ENCODE measurements around the gene PPP2R2D.

The PPP2R2D gene

GRCh38 chr10:131973160-131973951 lies 72.5 kb downstream of the PPP2R2D start:
- Mint-ChIP-seq H3K36me3 (peaks cover 100% of the 10 kb centered on the region), H3K4me1 (peaks cover 78% of the 10 kb centered on the region), H3K9me3 (no peaks in the 10 kb centered on the region), H3K4me3 (peak overlapping the region; percentile 67), H3K27ac (peak overlapping the region; percentile 85)
- ATAC-seq (peak; percentile 33), DNase-seq (ENCODE audit: low spot score in 2 of 2) (no peak)

GRCh38 chr10:131974034-131974817 lies 73.4 kb downstream of the PPP2R2D start:
- Mint-ChIP-seq H3K4me1 (peaks cover 87% of the 10 kb centered on the region), H3K9me3 (no peaks in the 10 kb centered on the region), H3K27ac (peak overlapping the region; percentile 85), H3K4me3 (peak overlapping the region; percentile 67), H3K36me3 (peaks cover 100% of the 10 kb centered on the region)
- DNase-seq (ENCODE audit: low spot score in 2 of 2), result no peak
- ATAC-seq, result no peak

- H3K36me3 Mint-ChIP-seq, result peaks cover 100% of the 10 kb centered on the region
- no peak for ATAC-seq
- H3K9me3 Mint-ChIP-seq, result no peaks in the 10 kb centered on the region
- peak overlapping the region; percentile 67 for H3K4me3 Mint-ChIP-seq
- peak overlapping the region; percentile 56 for H3K27ac Mint-ChIP-seq
- no peak for DNase-seq (ENCODE audit: low spot score in 2 of 2)
- H3K4me1 Mint-ChIP-seq, result peaks cover 95% of the 10 kb centered on the region
Measured at GRCh38 chr10:131975003-131975402, 74.2 kb downstream of the PPP2R2D start.

- no peaks in the 10 kb centered on the region for H3K9me3 Mint-ChIP-seq
- ATAC-seq (no peak), DNase-seq (ENCODE audit: low spot score in 2 of 2) (no peak)
- peak overlapping the region; percentile 56 for H3K27ac Mint-ChIP-seq
- no peak overlapping the region for H3K4me3 Mint-ChIP-seq
- H3K36me3 Mint-ChIP-seq, result peaks cover 100% of the 10 kb centered on the region
- H3K4me1 Mint-ChIP-seq, result peaks cover 90% of the 10 kb centered on the region
Measured at GRCh38 chr10:131975796-131976195, 75.0 kb downstream of the PPP2R2D start.

GRCh38 chr10:131977323-131978096 lies 76.7 kb downstream of the PPP2R2D start:
- no peak overlapping the region for H3K27ac Mint-ChIP-seq
- peaks cover 78% of the 10 kb centered on the region for H3K4me1 Mint-ChIP-seq
- ATAC-seq (no peak), DNase-seq (ENCODE audit: low spot score in 2 of 2) (no peak)
- peaks cover 96% of the 10 kb centered on the region for H3K36me3 Mint-ChIP-seq
- no peaks in the 10 kb centered on the region for H3K9me3 Mint-ChIP-seq
- peak overlapping the region; percentile 74 for H3K4me3 Mint-ChIP-seq

GRCh38 chr10:131978366-131978765 lies 77.6 kb downstream of the PPP2R2D start:
- Mint-ChIP-seq H3K4me1 (peaks cover 69% of the 10 kb centered on the region), H3K27ac (no peak overlapping the region), H3K4me3 (peak overlapping the region; percentile 74), H3K36me3 (peaks cover 94% of the 10 kb centered on the region), H3K9me3 (no peaks in the 10 kb centered on the region)
- DNase-seq (ENCODE audit: low spot score in 2 of 2), result no peak
- ATAC-seq, result no peak

- ATAC-seq, result no peak
- Mint-ChIP-seq H3K36me3 (peaks cover 91% of the 10 kb centered on the region), H3K4me3 (peak overlapping the region; percentile 74), H3K9me3 (no peaks in the 10 kb centered on the region), H3K4me1 (peaks cover 64% of the 10 kb centered on the region), H3K27ac (peak overlapping the region; percentile 79)
- DNase-seq (ENCODE audit: low spot score in 2 of 2), result no peak
Measured at GRCh38 chr10:131978851-131979250, 78.0 kb downstream of the PPP2R2D start.

GRCh38 chr10:131979336-131979735 lies 78.5 kb downstream of the PPP2R2D start:
- H3K9me3 Mint-ChIP-seq, result no peaks in the 10 kb centered on the region
- no peak for DNase-seq (ENCODE audit: low spot score in 2 of 2)
- H3K27ac Mint-ChIP-seq, result peak overlapping the region; percentile 79

GRCh38 chr10:131979821-131980270 lies 79.0 kb downstream of the PPP2R2D start:
- no peak for ATAC-seq
- Mint-ChIP-seq H3K36me3 (peaks cover 81% of the 10 kb centered on the region), H3K27ac (peak overlapping the region; percentile 79)

More at GRCh38 chr10:131979336-131979735, 78.5 kb downstream of the PPP2R2D start:
- no peak for ATAC-seq
- Mint-ChIP-seq H3K36me3 (peaks cover 86% of the 10 kb centered on the region), H3K4me3 (peak overlapping the region; percentile 74), H3K4me1 (peaks cover 59% of the 10 kb centered on the region)

GRCh38 chr10:131980321-131980720 lies 79.5 kb downstream of the PPP2R2D start:
- peaks cover 76% of the 10 kb centered on the region for H3K36me3 Mint-ChIP-seq
- peak overlapping the region; percentile 79 for H3K27ac Mint-ChIP-seq
- DNase-seq (ENCODE audit: low spot score in 2 of 2), result no peak
- no peaks in the 10 kb centered on the region for H3K9me3 Mint-ChIP-seq
- peak overlapping the region; percentile 74 for H3K4me3 Mint-ChIP-seq
- peaks cover 49% of the 10 kb centered on the region for H3K4me1 Mint-ChIP-seq
- ATAC-seq, result no peak

More at GRCh38 chr10:131979821-131980270, 79.0 kb downstream of the PPP2R2D start:
- Mint-ChIP-seq H3K4me3 (peak overlapping the region; percentile 74), H3K4me1 (peaks cover 54% of the 10 kb centered on the region), H3K9me3 (no peaks in the 10 kb centered on the region)
- no peak for DNase-seq (ENCODE audit: low spot score in 2 of 2)

- ATAC-seq (no peak), DNase-seq (ENCODE audit: low spot score in 2 of 2) (no peak)
- Mint-ChIP-seq H3K9me3 (no peaks in the 10 kb centered on the region), H3K4me3 (peak overlapping the region; percentile 74), H3K4me1 (peaks cover 44% of the 10 kb centered on the region), H3K27ac (peak overlapping the region; percentile 85), H3K36me3 (peaks cover 71% of the 10 kb centered on the region)
Measured at GRCh38 chr10:131980761-131981428, 80.1 kb downstream of the PPP2R2D start.

GRCh38 chr10:131981429-131982184 lies 80.8 kb downstream of the PPP2R2D start, which contains the start of gene BNIP3:
Gene BNIP3, minus strand, starts transcription at chr10:131981923. Its CDS starts 117 bp downstream, at chr10:131981806.
- peak within 1 kb of the TSS; percentile 74 for H3K4me3 Mint-ChIP-seq
- DNase-seq (ENCODE audit: low spot score in 2 of 2) (peak; percentile 92 to 93), ATAC-seq (peak; percentile 91)
- no peaks in the 10 kb centered on the region for H3K9me3 Mint-ChIP-seq
- peak within 1 kb of the TSS; percentile 85 for H3K27ac Mint-ChIP-seq
- peaks cover 64% of the 10 kb centered on the region for H3K36me3 Mint-ChIP-seq
- peaks cover 37% of the 10 kb centered on the region for H3K4me1 Mint-ChIP-seq

GRCh38 chr10:131982185-131982756 lies 81.5 kb downstream of the PPP2R2D start:
- ATAC-seq (peak; percentile 43), DNase-seq (ENCODE audit: low spot score in 2 of 2) (peak in 1 of 2 donors; percentile 24)
- H3K4me3 Mint-ChIP-seq, result peak overlapping the region; percentile 74
- no peaks in the 10 kb centered on the region for H3K9me3 Mint-ChIP-seq
- peaks cover 30% of the 10 kb centered on the region for H3K4me1 Mint-ChIP-seq
- H3K36me3 Mint-ChIP-seq, result peaks cover 57% of the 10 kb centered on the region
- peak overlapping the region; percentile 85 for H3K27ac Mint-ChIP-seq
